Brain microvascular endothelial cell (primary cell): ENCODE data around the gene MTG1.

Experiments used
- DNase-seq: peaks from one replicate; pipeline ENCODE4 v3.0.0-alpha.2; 2020
- H3K27ac ChIP-seq: fragments of 250-450 bp; sonication (Bioruptor Pico); 2 replicates; pipeline ENCODE4 v1.5.1; 2020; ENCODE audit warnings: mild to moderate bottlenecking, moderate library complexity
- H3K27me3 ChIP-seq: fragments of 250-450 bp; sonication (Bioruptor Pico); replicated peaks from 2 replicates; pipeline ENCODE4 v1.5.1; 2020; ENCODE audit warnings: mild to moderate bottlenecking
- H3K36me3 ChIP-seq: fragments of 250-450 bp; sonication (Bioruptor Pico); replicated peaks from 2 replicates; pipeline ENCODE4 v1.5.1; 2020; ENCODE audit warnings: mild to moderate bottlenecking
- H3K4me3 ChIP-seq: 2 replicates; pipeline ENCODE4 v1.5.1; 2011; ENCODE audit warnings: low read depth, mild to moderate bottlenecking, control low read depth, low read length, moderate library complexity
- CTCF ChIP-seq: IDR thresholded peaks from 2 replicates; pipeline ENCODE4 v1.5.1; 2011; ENCODE audit warnings: low read depth, mild to moderate bottlenecking, moderate library complexity, low read length, control low read depth, inconsistent platforms; ENCODE audit errors: missing control alignments
- in situ Hi-C: cut with HindIII; loops from 2 replicates; pipeline ENCODE4 v1.10.0; 2017; ENCODE audit warnings: low sequenced_read_pairs, low pct_ligation_motif_present

MTG1 gene

DNA sequence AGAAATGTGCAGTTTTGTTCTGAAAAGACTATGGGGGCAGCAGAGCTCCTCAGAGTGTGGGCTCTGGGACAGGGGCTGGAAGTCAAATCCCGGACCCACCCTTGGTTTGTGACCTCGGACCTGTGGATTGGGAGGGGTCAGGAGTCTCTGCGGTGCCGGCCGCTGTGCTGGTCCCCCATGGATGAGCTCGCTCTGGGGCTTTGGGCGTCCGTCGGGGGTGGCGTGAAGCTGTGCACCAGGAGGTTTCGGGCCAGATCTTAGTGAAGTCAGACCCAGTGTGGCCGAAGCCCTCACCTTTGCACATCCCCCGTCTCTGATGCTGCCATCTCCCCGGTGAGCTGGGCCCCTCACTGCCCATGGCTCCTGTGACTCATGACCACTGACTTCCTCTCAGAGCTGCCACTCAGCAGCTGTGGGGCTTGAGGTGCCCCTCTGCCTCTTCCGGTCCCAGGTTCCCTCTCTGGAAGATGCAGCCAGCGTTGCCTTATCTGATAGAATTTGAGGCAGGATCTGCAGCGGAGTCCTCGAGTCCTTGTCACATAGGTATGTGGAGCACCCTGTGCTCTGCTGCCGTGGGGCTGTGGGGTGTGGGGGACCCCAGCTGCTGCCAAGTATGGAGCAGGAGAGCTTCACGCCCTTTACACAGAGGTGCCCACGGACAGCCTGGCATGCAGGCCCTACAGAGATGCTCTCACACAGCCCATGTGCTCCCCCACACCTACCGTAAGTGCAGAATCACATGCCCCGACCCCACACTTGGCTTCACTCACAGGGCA is 48.4 kb downstream of the MTG1 start:
- Histone ChIP-seq H3K4me3 (no peak overlapping the region), H3K36me3 (no peaks in the 10 kb centered on the region), H3K27me3 (no peaks in the 10 kb centered on the region), H3K27ac (no peak overlapping the region)
- TF ChIP-seq CTCF, result no peak
- DNase-seq, result no peak
- in situ Hi-C loops, result no loop called here

GRCh38 chr10:133442967-133443924 is 49.3 kb downstream of the MTG1 start:
- DNase-seq, result no peak
- no peak overlapping the region for H3K27ac ChIP-seq
- no peak for TF ChIP-seq CTCF
- no peak overlapping the region for H3K4me3 ChIP-seq
- in situ Hi-C loops, result no loop called here
- no peaks in the 10 kb centered on the region for H3K27me3 ChIP-seq
- no peaks in the 10 kb centered on the region for H3K36me3 ChIP-seq

- TF ChIP-seq CTCF, result no peak
- in situ Hi-C loops, result no loop called here
- no peak overlapping the region for H3K27ac ChIP-seq
- no peak for DNase-seq
- H3K4me3 ChIP-seq, result no peak overlapping the region
- no peaks in the 10 kb centered on the region for H3K27me3 ChIP-seq
- no peaks in the 10 kb centered on the region for H3K36me3 ChIP-seq
These were observed 50.6 kb downstream of the MTG1 start for GRCh38 chr10:133444342-133445267.

- no peak for DNase-seq
- Histone ChIP-seq H3K27ac (no peak overlapping the region), H3K36me3 (no peaks in the 10 kb centered on the region), H3K27me3 (no peaks in the 10 kb centered on the region), H3K4me3 (no peak overlapping the region)
- TF ChIP-seq CTCF, result no peak
- in situ Hi-C loops, result no loop called here
These were observed 51.3 kb downstream of the MTG1 start for GRCh38 chr10:133445268-133445732.
